HepG2 (cell line): ENCODE measurements around the gene SESN1.

ENCODE experiments used
- ELF1 ChIP-seq: sonication (generic); formaldehyde crosslinking; IDR thresholded peaks from 2 replicates; pipeline ENCODE4 v1.4.0; 2020; ENCODE audit warnings: missing genetic modification reagents
- RAD21 ChIP-seq: fragments of 450-650 bp; formaldehyde crosslinking; IDR thresholded peaks from 2 replicates; pipeline ENCODE4 v1.5.0; 2020; ENCODE audit warnings: mild to moderate bottlenecking
- RFX5 ChIP-seq: IDR thresholded peaks from 2 replicates; pipeline ENCODE4 v1.6.1; 2011; ENCODE audit warnings: low read depth, low read length, improper control_type of control experiment
- TARDBP ChIP-seq: sonication (generic); formaldehyde crosslinking; IDR thresholded peaks from 2 replicates; pipeline ENCODE4 v1.8.0; 2022; ENCODE audit warnings: mild to moderate bottlenecking, missing genetic modification reagents
- ZBTB2 ChIP-seq: sonication (generic); formaldehyde crosslinking; IDR thresholded peaks from 2 replicates; pipeline ENCODE4 v1.8.0; 2022; ENCODE audit warnings: low read depth, missing genetic modification reagents
- TF ChIP-seq, protein P1 (sequence below): sonication (generic); formaldehyde crosslinking; IDR thresholded peaks from 2 replicates; pipeline ENCODE4 v1.5.0; 2020; ENCODE audit warnings: mild to moderate bottlenecking, missing genetic modification reagents, moderate library complexity

- TF ChIP-seq RFX5 (no peak), TARDBP (CRISPR knock-in tag) (no peak), ELF1 (no peak), ZBTB2 (CRISPR knock-in tag) (no peak), RAD21 (CRISPR knock-in tag) (no peak)
- TF ChIP-seq, protein P1, sequence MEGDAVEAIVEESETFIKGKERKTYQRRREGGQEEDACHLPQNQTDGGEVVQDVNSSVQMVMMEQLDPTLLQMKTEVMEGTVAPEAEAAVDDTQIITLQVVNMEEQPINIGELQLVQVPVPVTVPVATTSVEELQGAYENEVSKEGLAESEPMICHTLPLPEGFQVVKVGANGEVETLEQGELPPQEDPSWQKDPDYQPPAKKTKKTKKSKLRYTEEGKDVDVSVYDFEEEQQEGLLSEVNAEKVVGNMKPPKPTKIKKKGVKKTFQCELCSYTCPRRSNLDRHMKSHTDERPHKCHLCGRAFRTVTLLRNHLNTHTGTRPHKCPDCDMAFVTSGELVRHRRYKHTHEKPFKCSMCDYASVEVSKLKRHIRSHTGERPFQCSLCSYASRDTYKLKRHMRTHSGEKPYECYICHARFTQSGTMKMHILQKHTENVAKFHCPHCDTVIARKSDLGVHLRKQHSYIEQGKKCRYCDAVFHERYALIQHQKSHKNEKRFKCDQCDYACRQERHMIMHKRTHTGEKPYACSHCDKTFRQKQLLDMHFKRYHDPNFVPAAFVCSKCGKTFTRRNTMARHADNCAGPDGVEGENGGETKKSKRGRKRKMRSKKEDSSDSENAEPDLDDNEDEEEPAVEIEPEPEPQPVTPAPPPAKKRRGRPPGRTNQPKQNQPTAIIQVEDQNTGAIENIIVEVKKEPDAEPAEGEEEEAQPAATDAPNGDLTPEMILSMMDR (CRISPR knock-in tag), result no peak
Observed at GRCh38 chr6:109028439-109028838, 66.2 kb downstream of the SESN1 start.
